GM13976 (cell line): ENCODE results near the gene TCF20.

Experiments used
- DNase-seq: peaks from one replicate; pipeline ENCODE4 v3.0.0; 2012; ENCODE audit warnings: low spot score
- CTCF ChIP-seq: IDR thresholded peaks from 2 replicates; pipeline ENCODE4 v1.5.1; 2012; ENCODE audit warnings: borderline replicate concordance, mild to moderate bottlenecking; ENCODE audit not compliant: insufficient read depth; ENCODE audit errors: extremely low read depth, missing control alignments, control extremely low read depth
- in situ Hi-C: fragments of 300-500 bp; cut with MboI; formaldehyde crosslinking; loops from one replicate; pipeline ENCODE4 v1.12.0; 2022; ENCODE audit warnings: low sequenced_read_pairs, mixed read lengths, inconsistent platforms; ENCODE audit not compliant: unreplicated experiment

TCF20 gene

GRCh38 chr22:42270510-42271190 lies at the start of gene TCF20:
TSS of gene TCF20 (minus strand) at chr22:42270653. CDS start at chr22:42215305, 55,348 bp downstream.
- in situ Hi-C loops, result no loop called here
- DNase-seq, result peak; percentile 97
- TF ChIP-seq CTCF, result no peak

GRCh38 chr22:42319386-42319785 lies 48.9 kb upstream of the TCF20 start:
- DNase-seq, result no peak
- in situ Hi-C loops, result no loop called here
- no peak for TF ChIP-seq CTCF

GRCh38 chr22:42318967-42319366 lies 48.5 kb upstream of the TCF20 start:
- in situ Hi-C loops, result no loop called here
- DNase-seq, result no peak
- TF ChIP-seq CTCF, result no peak

- DNase-seq, result no peak
- in situ Hi-C loops, result no loop called here
- TF ChIP-seq CTCF, result no peak
Measured at GRCh38 chr22:42317691-42318547, 47.5 kb upstream of the TCF20 start.

- in situ Hi-C loops, result no loop called here
- DNase-seq, result no peak
- TF ChIP-seq CTCF, result no peak
Measured at GRCh38 chr22:42317008-42317407, 46.6 kb upstream of the TCF20 start.

GRCh38 chr22:42315392-42315756 lies 44.9 kb upstream of the TCF20 start:
- no peak for TF ChIP-seq CTCF
- DNase-seq, result no peak
- in situ Hi-C loops, result no loop called here
